ENCODE data around the gene ISM2. TPM values are rescaled to one million over a fixed set of nuclear protein-coding genes. Genes with fewer than 3 reads are reported as not detected.

ISM2 gene
- total RNA-seq, 1 donor from 2014 or later, result 0.46 TPM

DNA sequence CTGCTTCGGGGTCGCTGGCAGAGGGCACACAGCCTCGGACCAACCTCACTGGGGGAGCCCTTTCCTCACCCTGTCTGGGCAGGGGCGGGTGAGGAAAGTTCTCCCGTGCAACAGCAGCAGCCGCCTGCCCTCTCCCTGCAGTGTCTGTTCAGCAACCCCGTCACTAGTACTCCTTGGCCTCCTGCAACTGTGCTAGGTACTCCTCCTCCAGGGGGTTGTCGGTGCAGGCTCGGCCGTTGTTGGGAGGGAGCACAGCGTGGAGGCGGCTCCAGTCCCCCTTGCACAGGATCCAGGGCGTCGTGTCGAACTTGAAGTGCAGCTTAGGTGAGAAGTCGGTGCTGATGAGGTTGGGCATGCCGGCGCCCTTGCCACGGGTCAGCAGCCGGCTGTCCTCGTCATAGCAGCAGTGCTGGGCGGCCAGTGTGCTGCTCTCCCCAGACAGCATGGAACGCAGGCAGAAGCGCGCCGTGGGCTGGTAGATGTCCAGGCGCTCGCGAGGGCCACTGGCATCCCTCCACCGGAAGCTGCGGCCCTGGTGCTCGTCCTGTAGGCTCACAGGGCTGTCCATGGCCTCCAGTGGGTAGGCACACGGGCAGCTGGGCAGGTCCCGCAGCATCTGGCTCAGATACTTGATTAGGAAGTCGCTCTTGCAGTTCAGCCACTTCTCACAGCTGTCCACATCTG is 23.0 kb downstream of the ISM2 start:
- Mint-ChIP-seq H3K4me1 (ENCODE audit: unreplicated experiment) (peaks cover 11% of the 10 kb centered on the region), H3K4me3 (no peak overlapping the region), H3K27ac (no peak overlapping the region), H3K9me3 (no peaks in the 10 kb centered on the region), H3K36me3 (no peaks in the 10 kb centered on the region), H3K27me3 (peaks cover 6% of the 10 kb centered on the region)
- TF ChIP-seq, protein P1, sequence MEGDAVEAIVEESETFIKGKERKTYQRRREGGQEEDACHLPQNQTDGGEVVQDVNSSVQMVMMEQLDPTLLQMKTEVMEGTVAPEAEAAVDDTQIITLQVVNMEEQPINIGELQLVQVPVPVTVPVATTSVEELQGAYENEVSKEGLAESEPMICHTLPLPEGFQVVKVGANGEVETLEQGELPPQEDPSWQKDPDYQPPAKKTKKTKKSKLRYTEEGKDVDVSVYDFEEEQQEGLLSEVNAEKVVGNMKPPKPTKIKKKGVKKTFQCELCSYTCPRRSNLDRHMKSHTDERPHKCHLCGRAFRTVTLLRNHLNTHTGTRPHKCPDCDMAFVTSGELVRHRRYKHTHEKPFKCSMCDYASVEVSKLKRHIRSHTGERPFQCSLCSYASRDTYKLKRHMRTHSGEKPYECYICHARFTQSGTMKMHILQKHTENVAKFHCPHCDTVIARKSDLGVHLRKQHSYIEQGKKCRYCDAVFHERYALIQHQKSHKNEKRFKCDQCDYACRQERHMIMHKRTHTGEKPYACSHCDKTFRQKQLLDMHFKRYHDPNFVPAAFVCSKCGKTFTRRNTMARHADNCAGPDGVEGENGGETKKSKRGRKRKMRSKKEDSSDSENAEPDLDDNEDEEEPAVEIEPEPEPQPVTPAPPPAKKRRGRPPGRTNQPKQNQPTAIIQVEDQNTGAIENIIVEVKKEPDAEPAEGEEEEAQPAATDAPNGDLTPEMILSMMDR (conservative IDR thresholded peaks at IDR 0.05), result no peak
- DNase-seq (ENCODE audit: extremely low spot score, unreplicated experiment), result no peak

DNA sequence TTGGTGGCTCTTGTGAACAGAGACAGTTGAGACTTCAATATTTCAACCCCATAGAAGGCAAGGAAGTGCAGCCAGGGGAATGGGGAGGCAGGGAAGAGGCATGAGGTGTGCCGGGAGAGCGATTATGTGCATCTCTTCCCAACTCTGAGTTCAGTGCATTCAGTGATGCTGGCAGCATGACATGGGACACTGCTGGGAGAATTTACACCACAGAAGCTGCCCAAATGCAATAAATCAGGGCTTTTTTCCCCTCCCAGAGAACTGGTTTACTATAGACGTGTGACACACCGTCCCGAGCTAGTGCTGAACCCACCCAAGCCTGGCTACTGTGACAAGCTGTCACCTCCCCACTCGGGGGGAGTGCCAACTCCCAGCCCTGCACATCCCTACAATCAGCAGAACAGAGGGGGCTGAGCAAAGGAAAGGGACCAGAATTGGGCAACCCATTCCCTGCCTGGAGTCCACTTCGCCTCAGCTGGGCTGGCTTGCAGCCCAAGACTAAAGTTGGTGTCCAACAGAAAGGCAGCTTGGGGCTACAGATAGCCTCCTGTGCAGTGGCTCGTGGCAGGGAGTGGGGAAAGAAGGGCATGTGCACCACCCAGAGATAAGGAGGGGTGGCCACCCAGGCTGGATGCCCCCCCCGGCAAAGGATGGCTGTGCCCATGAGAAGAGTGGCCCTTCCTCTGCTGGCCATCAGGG is 24.0 kb downstream of the ISM2 start:
- peaks cover 1% of the 10 kb centered on the region for H3K36me3 Mint-ChIP-seq
- DNase-seq (ENCODE audit: extremely low spot score, unreplicated experiment), result no peak
- no peak overlapping the region for H3K4me3 Mint-ChIP-seq
- TF ChIP-seq, protein P1 (conservative IDR thresholded peaks at IDR 0.05), result no peak
- no peak overlapping the region for H3K27ac Mint-ChIP-seq
- peaks cover 6% of the 10 kb centered on the region for H3K27me3 Mint-ChIP-seq
- H3K4me1 Mint-ChIP-seq (ENCODE audit: unreplicated experiment), result peaks cover 11% of the 10 kb centered on the region
- H3K9me3 Mint-ChIP-seq, result no peaks in the 10 kb centered on the region

DNA sequence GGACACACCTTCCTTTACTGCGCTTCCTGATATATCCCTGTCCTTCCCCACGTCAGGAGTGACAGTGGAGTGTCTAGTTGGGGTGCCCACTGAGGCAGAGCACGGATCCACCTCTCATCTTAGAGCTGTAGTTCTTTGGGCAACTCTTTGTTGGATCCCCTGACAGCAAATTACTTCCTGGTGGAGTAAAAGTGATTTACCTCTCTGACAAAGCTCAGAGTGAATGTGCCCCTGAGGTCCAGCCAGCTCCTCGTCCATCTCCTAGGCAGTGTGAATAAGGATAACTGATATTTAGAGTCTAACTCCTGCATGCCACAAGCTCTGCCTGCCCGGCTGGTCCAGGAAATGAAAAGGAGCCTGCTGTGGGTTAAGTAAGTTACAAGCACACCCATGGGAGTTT is 24.7 kb downstream of the ISM2 start:
- Mint-ChIP-seq H3K4me3 (no peak overlapping the region), H3K9me3 (no peaks in the 10 kb centered on the region), H3K4me1 (ENCODE audit: unreplicated experiment) (peaks cover 11% of the 10 kb centered on the region), H3K27me3 (peaks cover 6% of the 10 kb centered on the region), H3K36me3 (peaks cover 7% of the 10 kb centered on the region), H3K27ac (no peak overlapping the region)
- TF ChIP-seq, protein P1 (conservative IDR thresholded peaks at IDR 0.05), result no peak
- DNase-seq (ENCODE audit: extremely low spot score, unreplicated experiment), result no peak

DNA sequence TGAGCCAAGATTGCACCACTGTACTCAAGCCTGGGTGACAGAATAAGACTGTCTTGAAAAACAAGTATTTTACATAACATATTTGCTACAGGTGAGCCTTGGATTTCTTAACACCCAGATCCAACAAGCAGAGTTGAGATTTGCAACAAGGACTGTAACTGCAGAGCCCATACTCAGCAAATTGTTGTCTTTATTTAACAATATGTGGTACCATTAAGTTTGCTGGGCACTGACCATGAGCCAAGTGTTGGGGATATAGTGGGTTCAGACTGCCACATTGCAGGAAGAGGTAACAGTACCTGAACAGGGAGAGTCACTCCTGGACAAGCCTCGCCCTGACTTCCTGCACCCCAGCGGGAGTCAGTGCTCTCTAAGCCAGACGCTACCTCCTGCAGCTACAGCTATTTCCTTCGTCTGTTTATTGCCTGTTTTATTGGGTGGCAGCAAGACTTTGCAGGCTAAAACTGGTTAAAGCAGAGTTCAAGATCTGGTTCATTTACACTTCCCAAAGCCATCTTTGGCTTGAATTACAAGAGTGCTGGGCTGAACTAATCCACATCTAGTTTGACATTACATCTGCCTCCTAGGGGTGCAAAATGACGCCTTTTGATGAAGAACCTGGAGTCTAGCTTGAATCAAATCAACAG is 28.3 kb downstream of the ISM2 start:
- Mint-ChIP-seq H3K4me1 (ENCODE audit: unreplicated experiment) (peaks cover 11% of the 10 kb centered on the region), H3K27me3 (peaks cover 6% of the 10 kb centered on the region), H3K36me3 (peaks cover 22% of the 10 kb centered on the region), H3K27ac (no peak overlapping the region), H3K9me3 (no peaks in the 10 kb centered on the region), H3K4me3 (no peak overlapping the region)
- TF ChIP-seq, protein P1 (conservative IDR thresholded peaks at IDR 0.05), result no peak
- DNase-seq (ENCODE audit: extremely low spot score, unreplicated experiment), result no peak

DNA sequence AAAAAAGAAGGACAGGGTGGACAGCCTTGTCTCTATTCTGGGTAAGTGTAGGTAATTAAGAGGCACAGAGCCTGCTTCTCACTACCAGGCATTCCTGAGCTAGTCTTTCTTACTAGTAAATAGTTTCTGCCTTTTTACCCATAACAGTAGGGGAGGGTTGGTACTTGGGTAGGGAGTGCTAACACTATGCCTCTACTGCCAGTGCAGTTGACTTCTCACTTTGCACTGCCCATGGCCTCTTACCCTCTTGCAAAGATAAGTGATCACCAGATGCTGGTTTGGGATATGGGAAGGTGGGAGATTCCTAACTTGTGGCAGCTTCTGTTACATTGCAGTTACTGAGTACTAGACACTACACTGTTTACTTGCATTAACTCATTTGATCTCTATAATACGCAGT is 29.1 kb downstream of the ISM2 start:
- Mint-ChIP-seq H3K4me1 (ENCODE audit: unreplicated experiment) (peaks cover 11% of the 10 kb centered on the region), H3K27me3 (peaks cover 6% of the 10 kb centered on the region), H3K36me3 (peaks cover 30% of the 10 kb centered on the region), H3K27ac (no peak overlapping the region), H3K4me3 (no peak overlapping the region), H3K9me3 (no peaks in the 10 kb centered on the region)
- TF ChIP-seq, protein P1 (conservative IDR thresholded peaks at IDR 0.05), result no peak
- no peak for DNase-seq (ENCODE audit: extremely low spot score, unreplicated experiment)
